ENCODE measurements around the gene SLC5A6.

DNA sequence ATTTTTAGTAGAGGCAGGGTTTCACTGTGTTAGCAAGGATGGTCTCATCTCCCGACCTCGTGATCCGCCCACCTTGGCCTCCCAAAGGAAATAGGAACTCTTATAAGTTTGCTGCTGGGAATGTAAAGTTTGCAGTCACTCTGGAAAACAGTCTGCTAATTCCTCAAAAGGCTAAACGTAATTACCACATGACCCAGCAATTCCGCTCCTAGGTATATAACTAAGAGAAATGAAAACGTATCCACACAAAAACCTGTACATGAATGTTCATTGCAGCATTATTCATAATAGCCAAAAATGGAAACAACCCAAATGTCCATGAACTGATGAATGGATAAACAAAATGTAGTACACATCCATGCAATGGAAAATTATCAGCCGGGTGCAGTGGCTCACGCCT lies 22.1 kb downstream of the SLC5A6 start:
- TF ChIP-seq MLX (CRISPR knock-in tag; IDR thresholded peaks at IDR 0.05) (no peak), ETV6 (CRISPR knock-in tag; IDR thresholded peaks at IDR 0.05) (no peak), ATF2 (CRISPR knock-in tag; IDR thresholded peaks at IDR 0.05; ENCODE audit: borderline replicate concordance, low read depth) (no peak), TP53 (CRISPR knock-in tag; IDR thresholded peaks at IDR 0.05) (no peak), USF1 (CRISPR knock-in tag; IDR thresholded peaks at IDR 0.05) (no peak), ATF1 (CRISPR knock-in tag; IDR thresholded peaks at IDR 0.05) (no peak), ZNF232 (CRISPR knock-in tag; IDR thresholded peaks at IDR 0.05) (no peak), ELF4 (CRISPR knock-in tag; IDR thresholded peaks at IDR 0.05; ENCODE audit: low read depth) (no peak), IRF1 (CRISPR knock-in tag; IDR thresholded peaks at IDR 0.05) (no peak), CREB1 (CRISPR knock-in tag; IDR thresholded peaks at IDR 0.05) (no peak)
- TF ChIP-seq, protein P1, sequence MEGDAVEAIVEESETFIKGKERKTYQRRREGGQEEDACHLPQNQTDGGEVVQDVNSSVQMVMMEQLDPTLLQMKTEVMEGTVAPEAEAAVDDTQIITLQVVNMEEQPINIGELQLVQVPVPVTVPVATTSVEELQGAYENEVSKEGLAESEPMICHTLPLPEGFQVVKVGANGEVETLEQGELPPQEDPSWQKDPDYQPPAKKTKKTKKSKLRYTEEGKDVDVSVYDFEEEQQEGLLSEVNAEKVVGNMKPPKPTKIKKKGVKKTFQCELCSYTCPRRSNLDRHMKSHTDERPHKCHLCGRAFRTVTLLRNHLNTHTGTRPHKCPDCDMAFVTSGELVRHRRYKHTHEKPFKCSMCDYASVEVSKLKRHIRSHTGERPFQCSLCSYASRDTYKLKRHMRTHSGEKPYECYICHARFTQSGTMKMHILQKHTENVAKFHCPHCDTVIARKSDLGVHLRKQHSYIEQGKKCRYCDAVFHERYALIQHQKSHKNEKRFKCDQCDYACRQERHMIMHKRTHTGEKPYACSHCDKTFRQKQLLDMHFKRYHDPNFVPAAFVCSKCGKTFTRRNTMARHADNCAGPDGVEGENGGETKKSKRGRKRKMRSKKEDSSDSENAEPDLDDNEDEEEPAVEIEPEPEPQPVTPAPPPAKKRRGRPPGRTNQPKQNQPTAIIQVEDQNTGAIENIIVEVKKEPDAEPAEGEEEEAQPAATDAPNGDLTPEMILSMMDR (IDR thresholded peaks at IDR 0.05) = no peak
- TF ChIP-seq, protein P2, sequence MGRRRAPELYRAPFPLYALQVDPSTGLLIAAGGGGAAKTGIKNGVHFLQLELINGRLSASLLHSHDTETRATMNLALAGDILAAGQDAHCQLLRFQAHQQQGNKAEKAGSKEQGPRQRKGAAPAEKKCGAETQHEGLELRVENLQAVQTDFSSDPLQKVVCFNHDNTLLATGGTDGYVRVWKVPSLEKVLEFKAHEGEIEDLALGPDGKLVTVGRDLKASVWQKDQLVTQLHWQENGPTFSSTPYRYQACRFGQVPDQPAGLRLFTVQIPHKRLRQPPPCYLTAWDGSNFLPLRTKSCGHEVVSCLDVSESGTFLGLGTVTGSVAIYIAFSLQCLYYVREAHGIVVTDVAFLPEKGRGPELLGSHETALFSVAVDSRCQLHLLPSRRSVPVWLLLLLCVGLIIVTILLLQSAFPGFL (CRISPR knock-in tag; IDR thresholded peaks at IDR 0.05; ENCODE audit: borderline replicate concordance) = no peak

Data from WTC11 (cell line).